Fibroblast of pulmonary artery (primary cell): Measurements from ENCODE around the gene MYL9.

Experiments used
- DNase-seq: peaks from one replicate; pipeline ENCODE4 v3.0.0-alpha.2; 2010; ENCODE audit warnings: low read depth
- H3K4me3 ChIP-seq: replicated peaks from 2 replicates; pipeline ENCODE4 v1.5.1; 2011; ENCODE audit warnings: low read depth, mild to moderate bottlenecking, control low read depth, low read length, moderate library complexity
- TF ChIP-seq, protein P1 (sequence below): IDR thresholded peaks from 2 replicates; pipeline ENCODE4 v1.5.1; 2011; ENCODE audit warnings: mild to moderate bottlenecking, control low read depth, low read length, inconsistent platforms; ENCODE audit errors: missing control alignments

MYL9 gene

DNA sequence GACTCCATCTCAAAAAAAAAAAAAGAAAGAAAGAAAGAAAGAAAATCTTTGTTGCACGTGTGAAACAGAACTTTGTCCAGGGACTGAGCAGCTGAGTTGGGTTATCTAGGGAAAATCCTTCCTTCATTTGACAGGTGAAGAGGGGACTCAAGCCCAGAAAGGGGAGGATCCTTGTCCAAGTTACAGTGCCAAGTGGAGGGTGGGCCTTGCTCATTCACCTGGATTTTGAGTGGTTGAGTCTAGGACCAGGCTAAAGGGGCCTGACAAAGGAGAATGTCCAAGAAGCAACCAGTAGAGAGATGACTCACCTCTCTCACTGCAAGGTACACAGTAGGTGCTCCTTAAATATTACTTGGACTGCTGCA, 34.7 kb downstream of the MYL9 start:
- no peak for DNase-seq
- H3K4me3 ChIP-seq, result no peak overlapping the region
- TF ChIP-seq, protein P1, sequence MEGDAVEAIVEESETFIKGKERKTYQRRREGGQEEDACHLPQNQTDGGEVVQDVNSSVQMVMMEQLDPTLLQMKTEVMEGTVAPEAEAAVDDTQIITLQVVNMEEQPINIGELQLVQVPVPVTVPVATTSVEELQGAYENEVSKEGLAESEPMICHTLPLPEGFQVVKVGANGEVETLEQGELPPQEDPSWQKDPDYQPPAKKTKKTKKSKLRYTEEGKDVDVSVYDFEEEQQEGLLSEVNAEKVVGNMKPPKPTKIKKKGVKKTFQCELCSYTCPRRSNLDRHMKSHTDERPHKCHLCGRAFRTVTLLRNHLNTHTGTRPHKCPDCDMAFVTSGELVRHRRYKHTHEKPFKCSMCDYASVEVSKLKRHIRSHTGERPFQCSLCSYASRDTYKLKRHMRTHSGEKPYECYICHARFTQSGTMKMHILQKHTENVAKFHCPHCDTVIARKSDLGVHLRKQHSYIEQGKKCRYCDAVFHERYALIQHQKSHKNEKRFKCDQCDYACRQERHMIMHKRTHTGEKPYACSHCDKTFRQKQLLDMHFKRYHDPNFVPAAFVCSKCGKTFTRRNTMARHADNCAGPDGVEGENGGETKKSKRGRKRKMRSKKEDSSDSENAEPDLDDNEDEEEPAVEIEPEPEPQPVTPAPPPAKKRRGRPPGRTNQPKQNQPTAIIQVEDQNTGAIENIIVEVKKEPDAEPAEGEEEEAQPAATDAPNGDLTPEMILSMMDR, result no peak

DNA sequence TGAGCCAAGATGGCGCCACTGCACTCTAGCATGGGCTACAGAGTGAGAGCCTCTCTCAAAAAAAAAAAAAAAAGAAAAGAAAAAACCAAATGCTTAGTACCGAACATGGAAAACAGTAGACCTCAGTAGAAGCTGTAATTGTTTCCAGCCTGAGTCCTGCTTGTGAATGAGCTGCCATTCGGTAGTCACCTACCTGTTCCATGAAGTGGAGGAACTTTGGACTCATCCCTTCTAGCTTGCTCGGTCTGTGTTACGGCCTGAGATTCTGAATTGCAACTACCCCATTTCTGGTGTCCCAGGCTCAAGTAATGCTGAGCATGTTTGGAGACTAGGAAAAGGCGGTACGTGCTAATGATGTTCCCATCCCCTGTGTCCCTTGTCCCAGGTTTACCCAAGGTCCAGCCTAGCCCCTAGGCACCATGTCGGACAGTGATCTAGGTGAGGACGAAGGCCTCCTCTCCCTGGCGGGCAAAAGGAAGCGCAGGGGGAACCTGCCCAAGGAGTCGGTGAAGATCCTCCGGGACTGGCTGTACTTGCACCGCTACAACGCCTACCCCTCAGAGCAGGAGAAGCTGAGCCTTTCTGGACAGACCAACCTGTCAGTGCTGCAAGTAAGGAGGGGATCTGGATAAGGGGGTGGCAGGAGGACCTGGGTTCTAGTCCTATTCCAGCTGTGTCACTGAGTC, 37.2 kb downstream of the MYL9 start:
- DNase-seq, result no peak
- no peak overlapping the region for H3K4me3 ChIP-seq
- TF ChIP-seq, protein P1, result no peak

DNA sequence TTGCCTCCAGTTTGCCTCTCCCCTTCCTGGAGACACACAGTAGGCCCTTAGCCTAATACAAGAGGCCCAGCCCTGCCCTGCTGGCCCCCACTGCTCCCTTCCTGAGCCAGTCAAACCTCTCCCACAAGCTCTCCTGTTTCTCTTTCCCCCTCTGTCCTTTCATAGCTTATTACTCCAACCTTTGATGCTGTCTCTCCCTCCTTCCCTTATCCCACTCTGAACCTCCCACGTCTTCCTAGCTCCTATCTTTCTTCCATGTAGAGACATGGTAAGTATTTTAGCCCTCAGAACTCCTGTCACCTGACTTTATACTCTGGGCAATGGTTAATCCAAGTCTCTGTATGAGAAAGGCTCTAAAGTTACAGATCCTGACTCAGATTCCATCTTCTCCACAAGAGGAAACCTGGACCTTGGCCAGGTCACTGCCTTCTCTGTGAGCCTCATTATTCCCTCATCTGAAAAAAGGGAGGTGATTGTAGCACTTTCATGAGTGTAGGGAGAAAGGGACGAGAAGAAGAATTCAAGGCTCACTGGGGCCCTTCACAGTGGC, 38.8 kb downstream of the MYL9 start:
- no peak overlapping the region for H3K4me3 ChIP-seq
- TF ChIP-seq, protein P1, result no peak
- peak; percentile 27 for DNase-seq

DNA sequence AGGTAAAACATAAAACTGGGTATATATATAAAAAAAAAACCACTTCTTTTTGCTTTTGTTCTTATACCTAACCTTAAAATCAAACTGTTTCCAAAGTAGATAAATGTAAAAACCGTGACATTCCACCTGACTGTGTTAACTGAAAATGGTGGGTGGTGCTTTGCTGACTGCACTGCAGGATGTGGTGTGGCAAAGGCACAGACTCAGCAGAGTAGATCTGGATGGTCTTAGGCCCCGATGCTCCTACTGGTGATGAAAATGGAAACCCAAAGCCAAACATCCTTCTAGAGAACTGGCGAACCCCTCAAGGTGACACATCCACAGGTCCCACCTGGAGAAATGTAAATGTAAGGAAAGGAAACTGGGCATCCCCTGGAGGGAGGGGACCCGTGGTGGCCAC, 41.0 kb downstream of the MYL9 start:
- no peak overlapping the region for H3K4me3 ChIP-seq
- DNase-seq, result no peak
- TF ChIP-seq, protein P1, result no peak

DNA sequence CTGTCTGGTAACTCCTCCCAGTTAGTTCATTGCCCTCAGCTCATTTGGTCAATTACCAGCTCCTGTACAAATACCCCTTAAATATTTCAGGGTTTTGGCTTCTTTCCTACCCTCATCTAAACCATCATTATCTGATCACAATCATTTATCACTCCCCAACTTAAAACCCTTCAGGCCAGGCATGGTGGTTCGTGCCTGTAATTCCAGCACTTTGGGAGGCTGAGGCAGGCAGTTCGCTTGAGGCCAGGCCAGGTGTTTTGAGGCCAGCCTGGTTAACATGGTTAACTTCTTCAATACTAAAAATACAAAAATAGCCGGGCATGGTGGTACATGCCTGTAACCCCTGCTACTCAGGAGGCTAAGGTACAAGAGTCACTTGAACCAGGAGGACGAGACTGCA, 41.5 kb downstream of the MYL9 start:
- TF ChIP-seq, protein P1, result no peak
- no peak for DNase-seq

DNA sequence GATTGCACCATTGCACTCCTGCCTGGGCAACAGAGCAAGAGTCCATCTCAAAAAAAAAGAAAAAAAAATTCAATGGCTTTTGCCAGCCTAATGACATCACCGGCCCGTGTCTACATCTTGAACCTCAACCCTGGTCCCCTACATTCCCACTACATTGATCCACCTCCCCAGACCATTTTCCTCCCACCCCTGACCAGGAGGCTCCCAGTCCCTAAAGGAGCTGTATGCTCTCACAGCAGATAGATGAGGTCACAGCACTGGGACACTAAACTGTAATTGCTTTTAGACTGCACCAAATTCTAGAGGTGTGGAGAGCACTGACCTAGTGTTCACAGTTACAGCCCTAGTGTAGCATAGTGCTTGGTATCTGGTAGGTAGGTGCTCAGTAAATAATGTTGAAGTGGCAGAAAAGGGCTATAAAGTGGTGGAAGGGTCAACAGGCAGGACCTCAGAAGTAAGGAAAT, 42.7 kb downstream of the MYL9 start:
- DNase-seq, result no peak
- TF ChIP-seq, protein P1, result no peak
- no peak overlapping the region for H3K4me3 ChIP-seq

More for the DNA sequence above, 41.5 kb downstream of the MYL9 start:
- no peak overlapping the region for H3K4me3 ChIP-seq
